H9 (cell line): ENCODE results near the gene PLEKHM1. TPM values are rescaled to one million over a fixed set of nuclear protein-coding genes. Genes with fewer than 3 reads are reported as not detected.

Source experiments
- DNase-seq: peaks from one replicate; pipeline ENCODE4 v3.0.0-alpha.2; 2017
- H2AFZ ChIP-seq: one replicate; pipeline ENCODE4 v1.6.1; 2013; ENCODE audit warnings: mild to moderate bottlenecking, low read length, control low read depth, moderate library complexity
- H2AK5ac ChIP-seq: 2 replicates; pipeline ENCODE4 v1.6.1; 2013; ENCODE audit warnings: low read length, control low read depth, mixed read lengths; ENCODE audit not compliant: insufficient read length
- H2BK120ac ChIP-seq: one replicate; pipeline ENCODE4 v1.6.1; 2013; ENCODE audit warnings: low read depth, mild to moderate bottlenecking, low read length, control low read depth, inconsistent platforms; ENCODE audit not compliant: poor library complexity, severe bottlenecking
- H2BK12ac ChIP-seq: 2 replicates; pipeline ENCODE4 v1.6.1; 2013; ENCODE audit warnings: low read length, control low read depth, mixed read lengths, low read depth; ENCODE audit not compliant: insufficient read length
- H2BK15ac ChIP-seq: 2 replicates; pipeline ENCODE4 v1.6.1; 2013; ENCODE audit warnings: low read depth, low read length, control low read depth
- H2BK20ac ChIP-seq: one replicate; pipeline ENCODE4 v1.6.1; 2013; ENCODE audit warnings: low read depth, mild to moderate bottlenecking, low read length, control low read depth, inconsistent platforms; ENCODE audit not compliant: poor library complexity, severe bottlenecking
- H2BK5ac ChIP-seq: 2 replicates; pipeline ENCODE4 v1.6.1; 2013; ENCODE audit warnings: low read length, control low read depth, mixed read lengths; ENCODE audit not compliant: insufficient read length
- H3K14ac ChIP-seq: 2 replicates; pipeline ENCODE4 v1.6.1; 2013; ENCODE audit warnings: low read length, control low read depth; ENCODE audit not compliant: insufficient read depth
- H3K18ac ChIP-seq: 2 replicates; pipeline ENCODE4 v1.6.1; 2013; ENCODE audit warnings: low read depth, mild to moderate bottlenecking, mixed read lengths, low read length, control low read depth; ENCODE audit not compliant: insufficient read length
- H3K23ac ChIP-seq: 2 replicates; pipeline ENCODE4 v1.6.1; 2013; ENCODE audit warnings: low read length, control low read depth, mixed read lengths, low read depth; ENCODE audit not compliant: insufficient read length
- H3K23me2 ChIP-seq: 2 replicates; pipeline ENCODE4 v1.6.1; 2013; ENCODE audit warnings: low read depth, mild to moderate bottlenecking, mixed read lengths, low read length, control low read depth; ENCODE audit not compliant: insufficient read length, poor library complexity, severe bottlenecking
- H3K27ac ChIP-seq: 2 replicates; pipeline ENCODE4 v1.5.1; 2013; ENCODE audit warnings: low read length, control low read depth, mixed read lengths, low read depth; ENCODE audit not compliant: insufficient read length
- H3K27me3 ChIP-seq: 2 replicates; pipeline ENCODE4 v1.6.1; 2013; ENCODE audit warnings: low read length, control low read depth, inconsistent platforms; ENCODE audit not compliant: insufficient read depth
- H3K4ac ChIP-seq: 2 replicates; pipeline ENCODE4 v1.6.1; 2013; ENCODE audit warnings: low read depth, mild to moderate bottlenecking, control low read depth, inconsistent platforms, low read length, moderate library complexity
- H3K4me1 ChIP-seq: 2 replicates; pipeline ENCODE4 v1.6.1; 2013; ENCODE audit warnings: low read length, control low read depth, inconsistent platforms; ENCODE audit not compliant: insufficient read depth
- H3K4me2 ChIP-seq: 2 replicates; pipeline ENCODE4 v1.6.1; 2013; ENCODE audit warnings: low read length, control low read depth, mixed read lengths; ENCODE audit not compliant: insufficient read length, insufficient read depth
- H3K56ac ChIP-seq: 2 replicates; pipeline ENCODE4 v1.6.1; 2013; ENCODE audit warnings: low read depth, mild to moderate bottlenecking, mixed read lengths, low read length, control low read depth; ENCODE audit not compliant: insufficient read length
- H3K79me1 ChIP-seq: 2 replicates; pipeline ENCODE4 v1.6.1; 2013; ENCODE audit warnings: low read depth, mild to moderate bottlenecking, moderate library complexity, low read length, control low read depth, inconsistent platforms; ENCODE audit not compliant: insufficient read depth, poor library complexity, severe bottlenecking
- H3K79me2 ChIP-seq: 2 replicates; pipeline ENCODE4 v1.6.1; 2013; ENCODE audit warnings: low read length, control low read depth, inconsistent platforms; ENCODE audit not compliant: insufficient read depth
- H3K9ac ChIP-seq: 2 replicates; pipeline ENCODE4 v1.6.1; 2013; ENCODE audit warnings: low read length, control low read depth, mixed read lengths; ENCODE audit not compliant: insufficient read length; ENCODE audit errors: extremely low read depth
- H3K9me3 ChIP-seq: one replicate; pipeline ENCODE4 v1.6.1; 2013; ENCODE audit warnings: low read depth, low read length, inconsistent platforms; ENCODE audit not compliant: control insufficient read depth
- H3T11ph ChIP-seq: one replicate; pipeline ENCODE4 v1.6.1; 2013; ENCODE audit warnings: mild to moderate bottlenecking, low read length, control low read depth, inconsistent platforms
- H4K20me1 ChIP-seq: one replicate; pipeline ENCODE4 v1.6.1; 2013; ENCODE audit not compliant: control insufficient read depth, insufficient read length, insufficient read depth
- H4K5ac ChIP-seq: 2 replicates; pipeline ENCODE4 v1.6.1; 2013; ENCODE audit warnings: low read depth, mild to moderate bottlenecking, mixed read lengths, low read length, control low read depth; ENCODE audit not compliant: insufficient read length
- H4K8ac ChIP-seq: replicated peaks from 2 replicates; pipeline ENCODE4 v1.6.1; 2013; ENCODE audit warnings: low read length, control low read depth, mixed read lengths, low read depth; ENCODE audit not compliant: insufficient read length
- H4K91ac ChIP-seq: 2 replicates; pipeline ENCODE4 v1.6.1; 2013; ENCODE audit warnings: low read depth, mild to moderate bottlenecking, moderate library complexity, mixed read lengths, low read length, control low read depth; ENCODE audit not compliant: insufficient read length
- H3K27ac Mint-ChIP-seq, 3 experiments: 2 replicates in 2 of 3; 3 replicates in 1 of 3; pipeline ENCODE4 v1.8.0; 2020 to 2021; ENCODE audit warnings: mixed read lengths in 3 of 3, mild to moderate bottlenecking in 1 of 3, moderate library complexity in 1 of 3
- H3K27me3 Mint-ChIP-seq: 2 replicates; pipeline ENCODE4 v1.8.0; 2021; ENCODE audit warnings: low read depth, mild to moderate bottlenecking, moderate library complexity, mixed read lengths
- H3K36me3 Mint-ChIP-seq, 3 experiments: 2 replicates in 2 of 3; 3 replicates in 1 of 3; pipeline ENCODE4 v1.8.0; 2020 to 2021; ENCODE audit warnings: low read depth in 3 of 3, mixed read lengths in 3 of 3; ENCODE audit not compliant: insufficient read depth in 1 of 3
- H3K4me1 Mint-ChIP-seq, 2 experiments: 2 replicates each; pipeline ENCODE4 v1.8.0; 2020; ENCODE audit warnings: mixed read lengths in 2 of 2
- H3K4me3 Mint-ChIP-seq, 2 experiments: 2 replicates in 1 of 2; 3 replicates in 1 of 2; pipeline ENCODE4 v1.8.0; 2020 to 2021; ENCODE audit warnings: mild to moderate bottlenecking in 2 of 2, mixed read lengths in 2 of 2, moderate library complexity in 1 of 2
- H3K9me3 Mint-ChIP-seq, 2 experiments: 2 replicates in 1 of 2; 3 replicates in 1 of 2; pipeline ENCODE4 v1.8.0; 2020; ENCODE audit warnings: mild to moderate bottlenecking in 2 of 2, mixed read lengths in 2 of 2, moderate library complexity in 1 of 2
- CTCF ChIP-seq: fragments of 200-600 bp; sonication (generic); conservative IDR thresholded peaks from 3 replicates; pipeline ENCODE4 v1.8.0; 2021; ENCODE audit warnings: antibody characterized with exemption, mild to moderate bottlenecking
- WGBS: extraction: QIAGEN DNeasy Blood & Tissue Kit; methylation state at CpG from one replicate; pipeline ENCODE4 v1.1.7; 2013; ENCODE audit warnings: missing lambda C conversion rate, low lambda C conversion rate, mixed read lengths; ENCODE audit not compliant: insufficient read length; ENCODE audit errors: extremely low coverage; 5-methylcytosine and 5-hydroxymethylcytosine counted together
- total RNA-seq: library from RNA; stranded (reverse); gene quantifications from 2 replicates; pipeline ENCODE4 v1.2.1, GENCODE V29; 2021

Gene PLEKHM1
- total RNA-seq, 1 experiment from 2014 or later: 20.7 TPM

- no peaks in the 10 kb centered on the region for H3K9me3 Mint-ChIP-seq
These were observed 99.2 kb downstream of the PLEKHM1 start for GRCh38 chr17:45391291-45391690.

More at GRCh38 chr17:45391291-45391690, 99.2 kb downstream of the PLEKHM1 start:
- H4K20me1 ChIP-seq: no peaks in the 10 kb centered on the region
- WGBS: no CpG with 5 or more reads among the region's 5 CpGs
- no peak overlapping the region for H2BK5ac ChIP-seq
- H3K9me3 ChIP-seq: no peaks in the 10 kb centered on the region
- no peak overlapping the region; the same call in 1 of the 2 replicates for H3K14ac ChIP-seq
- no peak overlapping the region for H2BK120ac ChIP-seq
- no peak overlapping the region for H4K8ac ChIP-seq
- H3K9ac ChIP-seq: no peak overlapping the region
- peaks cover 0 to 2% (median 0%) of the 10 kb centered on the region in 3 experiments; a peak in 2 of 7 replicates for H3K36me3 Mint-ChIP-seq
- no peaks in the 10 kb centered on the region for H3K79me2 ChIP-seq
- no peaks in the 10 kb centered on the region for H3K79me1 ChIP-seq
- no peak overlapping the region for H3K18ac ChIP-seq
- H2AK5ac ChIP-seq: no peak overlapping the region
- H4K91ac ChIP-seq: no peak overlapping the region
- H3K4me1 ChIP-seq: peaks cover 2% of the 10 kb centered on the region; the same call in 1 of the 2 replicates
- no peak overlapping the region for H3T11ph ChIP-seq
- no peak overlapping the region for H2BK12ac ChIP-seq
- H3K27me3 Mint-ChIP-seq: peaks cover 29% of the 10 kb centered on the region
- H2AFZ ChIP-seq: no peak overlapping the region
- no peak overlapping the region for H3K4me3 Mint-ChIP-seq
- no peak overlapping the region for H2BK20ac ChIP-seq
- H3K23ac ChIP-seq: no peak overlapping the region
- peaks cover 15 to 18% of the 10 kb centered on the region in 2 experiments for H3K4me1 Mint-ChIP-seq
- no peak overlapping the region for H3K27ac ChIP-seq
- no peak overlapping the region for H2BK15ac ChIP-seq
- H3K4ac ChIP-seq: no peak overlapping the region
- no peak overlapping the region for H3K56ac ChIP-seq
- no peak overlapping the region for H3K27ac Mint-ChIP-seq
- no peaks in the 10 kb centered on the region for H3K27me3 ChIP-seq
- no peak overlapping the region for H4K5ac ChIP-seq
- no peak for TF ChIP-seq CTCF
- DNase-seq: no peak
- H3K23me2 ChIP-seq: no peaks in the 10 kb centered on the region
- no peak overlapping the region for H3K4me2 ChIP-seq
